Suppressor macrophage treated with lipopolysaccharide for 1 hour (primary cell): ENCODE results near the gene SELP.
A peak's percentile ranks its signal among the peaks of the same experiment; 100 is the strongest.

ENCODE experiments used
- DNase-seq, 3 donors: peaks; one replicate each; pipeline ENCODE4 v3.0.0-alpha.2; 2020 to 2022

The SELP gene

DNA sequence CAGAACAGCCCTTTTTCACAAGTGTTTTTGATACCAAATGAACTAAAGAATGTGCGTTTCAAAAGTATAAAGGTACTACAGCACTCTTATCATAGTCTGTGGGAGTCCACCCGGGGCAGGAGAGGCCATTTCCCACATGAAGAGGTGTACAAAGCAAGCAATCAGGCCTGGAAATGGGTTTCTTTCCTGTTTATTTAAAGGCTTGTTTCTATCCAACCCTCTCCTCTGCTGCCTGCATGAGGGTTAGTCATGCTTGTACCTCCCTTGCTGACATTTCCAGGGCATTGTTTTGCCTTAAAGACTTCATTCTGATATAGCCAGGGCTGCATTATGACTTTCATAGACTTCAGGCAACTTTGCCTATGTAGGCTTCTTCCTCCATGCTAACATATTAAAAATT, 11.6 kb downstream of the SELP start:
- no peak for DNase-seq

DNA sequence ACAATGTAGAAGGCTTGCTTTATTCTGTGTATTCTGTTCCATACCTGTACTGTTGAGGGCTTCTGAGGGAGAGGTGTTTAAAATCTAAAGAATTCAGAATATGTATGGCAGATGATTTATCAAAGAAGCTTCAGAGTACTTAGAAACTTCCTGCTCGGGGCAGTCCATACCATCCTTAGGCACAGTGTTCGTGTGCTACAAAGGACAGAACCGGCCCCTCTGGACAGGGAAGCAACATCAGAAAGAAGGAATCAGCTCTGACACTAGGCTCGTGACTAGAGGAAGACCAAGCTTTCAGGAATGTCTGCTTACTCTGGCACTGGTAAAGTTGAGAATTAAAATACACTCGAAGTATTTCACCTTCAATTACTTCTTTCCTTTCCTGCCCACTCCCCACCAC, 14.1 kb downstream of the SELP start:
- no peak for DNase-seq

DNA sequence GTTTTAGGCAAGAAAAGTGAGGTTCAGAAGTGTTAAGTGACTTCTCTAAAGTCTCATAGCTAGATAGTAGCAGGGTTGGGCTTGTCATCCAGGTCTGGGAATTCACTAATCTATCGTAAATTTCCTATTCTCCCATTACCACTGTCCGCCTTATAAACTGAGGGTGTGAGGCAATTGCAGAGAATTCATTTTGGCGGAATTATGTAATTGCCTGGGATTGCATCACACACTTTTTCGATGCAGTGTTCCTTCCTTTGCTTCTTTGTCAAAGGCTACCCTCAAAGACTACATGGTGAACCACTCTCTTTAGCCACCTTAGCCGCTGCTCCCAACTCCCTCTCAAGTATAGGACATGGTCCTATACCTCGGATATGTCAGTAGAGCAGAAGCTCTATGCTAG, 19.1 kb downstream of the SELP start:
- peak in 1 of 3 donors; percentile 39 for DNase-seq

- DNase-seq: no peak
Measured at GRCh38 chr1:169610108-169610507, 19.8 kb downstream of the SELP start.

- DNase-seq: peak; percentile 48 to 60 (median 58)
Measured at GRCh38 chr1:169608226-169608625, 21.7 kb downstream of the SELP start.

DNA sequence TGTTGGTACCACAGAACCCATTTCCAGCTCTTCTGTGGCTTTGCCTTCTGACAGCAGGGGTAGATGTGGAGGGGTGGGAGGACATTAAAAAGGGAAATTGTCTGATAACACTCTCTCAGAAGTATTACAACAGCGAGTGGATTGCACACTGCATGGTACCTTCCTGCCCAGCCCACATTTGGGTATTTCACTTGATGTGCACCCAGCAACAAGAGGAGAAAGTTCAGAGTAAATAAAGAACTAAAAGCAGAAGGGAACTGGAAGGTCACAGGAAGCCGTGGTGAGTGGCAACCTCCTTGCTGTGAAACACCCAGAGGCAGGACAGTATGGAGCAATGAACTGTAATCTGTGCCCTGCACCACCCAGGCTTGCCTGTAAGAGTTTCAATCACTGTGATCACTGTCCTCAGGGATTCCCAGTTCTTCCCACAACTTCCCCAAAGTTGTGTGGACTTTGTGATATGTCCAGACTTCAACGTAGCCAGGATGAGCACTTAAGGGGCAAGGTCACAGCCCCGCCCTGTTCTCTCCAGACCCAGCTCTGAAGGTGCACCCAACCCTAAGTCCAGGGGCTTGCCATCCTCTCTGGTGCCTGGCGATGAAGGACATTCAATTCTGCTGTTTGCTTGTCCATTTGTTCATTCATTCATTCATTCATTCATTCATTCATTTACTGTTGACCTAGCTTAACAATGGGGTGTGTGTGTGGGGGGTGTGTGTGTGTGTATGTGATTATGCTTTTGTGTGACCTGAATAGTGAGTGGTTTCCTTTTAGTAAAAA, 25.0 kb downstream of the SELP start:
- DNase-seq: peak; percentile 87 to 91 (median 89)

GRCh38 chr1:169601096-169601881, 28.6 kb downstream of the SELP start:
- peak; percentile 51 to 73 (median 60) for DNase-seq

DNA sequence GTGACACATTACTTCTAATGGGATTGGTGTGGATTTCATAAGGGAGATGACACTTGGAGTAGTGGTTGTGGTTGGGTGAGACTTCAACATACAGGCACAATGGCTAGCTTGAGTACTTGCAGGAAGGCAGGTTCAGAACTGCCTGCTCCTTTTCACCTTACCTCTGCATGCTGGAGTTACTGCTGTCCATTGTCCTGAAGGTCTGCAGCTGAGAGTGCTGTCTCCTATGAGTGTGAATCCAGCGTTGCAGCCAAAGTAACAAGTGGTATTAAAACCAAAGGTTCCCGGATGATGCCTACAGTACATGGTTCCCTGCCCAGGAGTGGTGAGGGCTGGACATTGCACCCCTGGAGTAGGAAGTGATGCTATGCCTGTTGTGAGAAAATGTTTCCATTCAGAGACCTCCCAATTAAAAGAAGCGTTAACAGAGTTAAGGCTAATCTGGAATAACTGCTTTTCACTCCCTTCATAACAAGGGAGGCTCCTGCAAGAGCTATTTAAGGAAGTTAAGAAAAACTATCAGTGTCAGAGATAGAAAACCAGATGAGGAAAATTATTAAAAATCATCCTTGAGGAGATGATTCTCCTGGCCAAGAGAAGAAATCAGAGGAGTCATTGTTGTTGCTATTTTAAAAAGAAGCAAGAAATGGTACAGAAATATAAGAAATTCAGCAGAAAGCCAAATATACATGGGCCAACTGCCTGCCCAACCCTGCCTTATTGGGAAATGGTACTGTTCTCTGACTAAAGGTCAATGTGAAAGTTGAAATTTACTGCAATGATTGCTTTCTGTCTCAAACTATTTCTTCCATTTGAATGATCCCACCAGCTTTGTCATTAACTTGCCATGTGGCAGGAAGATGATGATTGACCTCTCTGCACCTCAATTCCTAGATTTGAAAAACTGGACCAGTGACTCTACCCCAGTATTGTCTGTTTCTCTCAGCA, 33.9 kb downstream of the SELP start:
- no peak for DNase-seq

GRCh38 chr1:169594391-169594790, 35.5 kb downstream of the SELP start:
- no peak for DNase-seq

DNA sequence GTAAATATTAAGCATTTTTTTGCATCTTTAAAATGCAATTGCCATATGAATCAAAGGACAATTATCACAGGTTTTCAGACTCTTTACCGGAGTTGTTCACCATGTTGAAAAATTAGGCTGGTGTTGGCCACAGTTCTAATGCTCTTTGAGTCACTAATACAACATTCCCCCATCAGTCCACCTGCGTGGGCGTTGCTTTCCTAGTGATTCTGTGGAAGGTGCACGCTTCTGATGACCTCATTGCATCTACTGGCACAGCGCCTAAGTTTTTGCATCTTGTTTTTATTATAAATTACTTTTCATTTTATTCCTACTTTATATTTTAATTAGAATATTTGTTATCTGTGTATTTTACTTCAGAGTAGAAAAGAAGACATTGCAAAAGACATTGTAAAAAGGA, 39.0 kb downstream of the SELP start:
- no peak for DNase-seq

DNA sequence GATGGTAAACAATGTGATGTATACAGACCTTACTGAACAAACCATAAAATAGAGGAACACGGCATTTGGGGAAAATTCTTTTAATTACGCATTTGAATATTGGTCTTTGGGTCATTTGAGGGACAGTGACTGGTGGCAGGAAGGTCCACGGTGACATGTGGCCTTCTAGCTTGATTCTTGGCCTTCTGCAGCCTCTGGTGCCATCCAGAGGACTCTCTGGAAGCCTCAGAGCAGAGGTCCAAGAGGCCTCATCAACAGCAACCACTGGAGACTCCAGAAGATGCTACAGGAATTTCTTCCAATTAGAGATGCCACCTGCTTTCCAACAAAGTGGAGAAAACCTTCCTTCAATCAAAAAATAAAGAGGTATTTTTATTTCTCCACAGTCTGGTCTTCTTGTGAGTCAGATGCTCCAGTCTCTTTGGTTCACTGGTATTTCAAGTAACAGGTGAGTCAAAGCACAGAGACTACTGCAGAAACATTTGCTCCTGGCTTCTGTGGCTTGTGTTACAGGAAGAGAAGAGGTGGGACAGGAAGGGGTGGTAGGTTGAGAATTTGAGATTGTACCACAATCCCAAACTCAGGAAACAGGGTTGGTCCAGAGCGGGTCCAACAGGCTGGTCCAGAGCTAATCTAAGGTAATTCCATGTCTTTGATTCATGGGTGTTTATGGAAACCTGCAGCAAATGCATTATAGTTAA, 41.0 kb downstream of the SELP start:
- DNase-seq: no peak

GRCh38 chr1:169588112-169588511, 41.8 kb downstream of the SELP start:
- DNase-seq: no peak

- peak; percentile 87 to 90 (median 88) for DNase-seq
Measured at GRCh38 chr1:169586395-169587255, 43.3 kb downstream of the SELP start, which contains the start of gene F5. TSS of gene F5 (minus strand) at chr1:169586481. CDS start at chr1:169586386, 95 bp downstream.

DNA sequence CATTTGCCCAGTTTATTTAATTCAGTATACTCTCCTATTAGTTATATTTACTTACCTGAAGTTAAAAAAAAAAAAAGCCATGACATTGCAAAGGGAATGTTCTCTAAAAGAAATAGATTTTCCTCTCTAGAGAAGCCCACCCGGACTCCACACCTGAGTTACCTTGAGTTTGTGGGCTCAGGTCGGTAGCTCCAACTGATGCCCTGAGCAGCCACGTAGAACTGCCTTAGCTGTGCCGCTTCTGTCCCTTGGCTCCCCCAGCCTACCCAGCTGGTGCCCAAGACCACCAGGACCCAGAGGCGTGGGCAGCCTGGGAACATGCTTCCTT, 43.9 kb downstream of the SELP start:
- DNase-seq: no peak

- peak; percentile 45 to 85 (median 82) for DNase-seq
Measured at GRCh38 chr1:169585181-169585580, 44.7 kb downstream of the SELP start.

DNA sequence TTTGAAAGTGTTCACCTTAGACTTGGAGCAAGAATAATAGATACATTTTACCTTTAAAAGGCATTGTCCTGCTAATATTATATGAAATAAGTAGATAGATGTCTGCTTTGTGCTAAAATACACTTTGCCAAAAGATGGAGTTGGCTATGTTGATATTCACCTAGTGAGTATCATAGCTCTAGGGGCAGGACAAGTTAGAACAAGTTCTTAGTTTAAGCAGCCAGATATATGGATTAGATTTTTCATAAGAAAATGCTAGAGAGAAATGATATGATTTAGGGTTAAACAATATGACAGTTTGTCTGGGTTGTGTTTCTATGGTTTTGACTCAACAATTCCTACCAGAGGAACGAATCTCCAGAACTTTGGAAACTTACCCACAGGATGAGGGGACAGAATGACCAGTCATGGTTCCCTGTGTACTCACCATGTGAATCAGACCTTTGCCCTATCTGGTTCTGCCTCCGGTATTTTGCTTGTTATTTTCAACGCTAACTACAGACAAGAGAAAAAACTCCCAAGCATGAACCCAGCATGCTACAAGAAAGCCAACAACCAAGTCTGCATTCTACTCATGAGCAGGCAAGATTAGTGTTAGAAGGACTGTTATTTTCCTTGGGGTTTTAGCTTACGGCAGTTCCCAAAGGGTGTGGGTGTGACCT, 45.3 kb downstream of the SELP start:
- DNase-seq: peak; percentile 63 to 84 (median 77)

DNA sequence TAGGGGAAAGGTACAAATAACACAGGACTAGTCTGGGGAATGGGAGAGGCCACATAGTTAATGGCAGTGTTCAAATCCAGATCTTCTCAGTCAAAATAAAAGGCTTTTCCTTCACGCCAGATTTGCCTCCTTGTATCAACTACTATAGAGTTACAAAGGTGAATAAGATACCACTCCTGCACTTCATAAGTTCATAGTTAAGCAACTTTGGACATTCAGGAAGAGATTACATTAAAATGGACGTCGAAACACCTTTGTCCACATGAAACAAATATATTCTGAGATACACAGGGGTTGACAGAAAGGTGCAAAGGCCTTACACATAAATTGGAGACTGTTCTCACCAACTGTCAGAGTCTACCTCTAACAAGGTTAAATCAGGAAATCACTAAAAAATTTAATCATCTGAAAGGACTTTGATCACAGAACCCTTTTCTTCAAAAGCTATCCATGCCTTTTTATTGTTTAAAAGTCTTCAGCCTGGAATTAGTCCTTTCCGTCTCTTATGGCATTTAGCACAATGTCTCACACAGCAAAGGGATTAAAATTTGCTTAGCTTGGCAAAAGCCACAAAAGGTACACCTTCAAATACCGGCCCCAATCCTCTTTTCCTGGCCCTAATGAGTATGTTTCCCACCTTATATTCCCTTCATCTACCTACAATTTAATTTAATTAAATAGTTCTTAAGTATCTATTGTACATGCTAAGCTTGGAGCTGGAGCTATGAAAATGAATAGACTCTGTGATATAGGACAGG, 51.8 kb downstream of the SELP start:
- no peak for DNase-seq

- DNase-seq: no peak
Measured at GRCh38 chr1:169576935-169577331, 53.0 kb downstream of the SELP start.

GRCh38 chr1:169576241-169576934, 53.5 kb downstream of the SELP start:
- DNase-seq: no peak
